Hair follicle dermal papilla cell (primary cell): ENCODE data around the gene KIF21B. TPM values are rescaled to one million over a fixed set of nuclear protein-coding genes. Genes with fewer than 3 reads are reported as not detected.

Source experiments
- small RNA-seq: library from RNA; depleted of rRNA; stranded (forward); fragments of <200 nt; gene quantifications from one replicate; pipeline ENCODE3, GENCODE V24; 2012
- total RNA-seq: library from RNA; depleted of rRNA; stranded (reverse); fragments of >200 nt; gene quantifications from 2 replicates; pipeline ENCODE4 v1.2.3, GENCODE V29; 2012

KIF21B gene
- 0.12 and 0.16 TPM in 2 replicates for total RNA-seq

DNA sequence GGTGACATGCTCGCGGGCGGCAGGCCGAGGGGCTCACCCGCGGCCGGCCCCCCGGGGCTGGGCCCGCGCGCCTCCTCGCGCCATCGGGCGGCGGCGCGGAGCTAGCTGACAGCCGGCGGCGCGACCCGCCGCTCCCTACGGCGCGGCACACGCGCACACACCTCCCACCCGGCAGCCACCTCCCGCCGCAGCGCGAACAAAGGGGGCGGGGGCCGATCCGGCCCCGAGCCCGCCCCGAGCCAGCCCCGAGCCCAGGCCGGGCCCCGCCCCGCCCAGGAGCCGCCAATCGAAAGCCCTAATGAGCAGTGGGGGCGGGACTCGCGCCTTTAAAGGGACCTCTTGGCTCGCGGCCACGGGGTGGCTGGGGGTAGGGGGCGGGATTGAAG lies at the start of gene KIF21B:
KIF21B (minus strand) TSS at position 198 of the 386 bp plus-strand sequence. CDS start 331 bp downstream, outside the sequence.

Small RNA genes lying within 50 kb of the gene (small RNA-seq; reads per million reads assigned to genes)
- gene RNU6-704P: not detected

Other genes starting within 250 kb of the KIF21B start
- gene GPR25, start 150.7 kb downstream of the KIF21B start, total RNA-seq: not detected in 2 replicates
- 0.16 TPM in 1 of 2 replicates, not detected in the other for gene INAVA, start 128.8 kb downstream of the KIF21B start, total RNA-seq
- gene CACNA1S, start 88.7 kb upstream of the KIF21B start, total RNA-seq: not detected in 2 replicates
- gene ASCL5, start 103.5 kb upstream of the KIF21B start, total RNA-seq: not detected in 2 replicates
- gene TMEM9, start 130.8 kb upstream of the KIF21B start, total RNA-seq: 50.6 and 61.2 TPM in 2 replicates
- gene IGFN1, start 167.1 kb upstream of the KIF21B start, total RNA-seq: not detected in 2 replicates